Spleen (tissue), 11 donors: Measurements from ENCODE around the gene PRR23A. TPM values are rescaled to one million over a fixed set of nuclear protein-coding genes. Genes with fewer than 3 reads are reported as not detected.
"Not testable (repeated sequence)": the region's sequence is repeated elsewhere in the genome, so short reads cannot be mapped to it uniquely, and the experiment has no call there.

Experiments used
- DNase-seq: peaks from one replicate; pipeline ENCODE4 v3.0.0-alpha.2; 2020
- H3K27ac ChIP-seq, 8 donors: fragments of 200-600 bp; sonication (generic) in 7 of 8; 1 replicate in 4 of 8; 2 replicates in 4 of 8; pipeline versions ENCODE4 v1.5.0 to v1.8.0; 2016 to 2021; ENCODE audit warnings: inconsistent platforms in 4 of 8, mild to moderate bottlenecking in 4 of 8, moderate library complexity in 1 of 8
- H3K27me3 ChIP-seq, 7 donors: fragments of 200-600 bp; sonication (generic) in 6 of 7; replicated peaks in 1 of 7; 1 replicate in 4 of 7; 2 replicates in 3 of 7; pipeline versions ENCODE4 v1.5.0 to v1.8.0; 2016 to 2021; ENCODE audit warnings: inconsistent platforms in 3 of 7, mild to moderate bottlenecking in 1 of 7
- H3K36me3 ChIP-seq, 6 donors: fragments of 200-600 bp; sonication (generic) in 5 of 6; 1 replicate in 4 of 6; 2 replicates in 2 of 6; pipeline versions ENCODE4 v1.5.0 to v1.8.0; 2016 to 2021; ENCODE audit warnings: inconsistent platforms in 2 of 6
- H3K4me1 ChIP-seq, 6 donors: fragments of 200-600 bp; sonication (generic) in 5 of 6; 1 replicate in 3 of 6; 2 replicates in 3 of 6; pipeline versions ENCODE4 v1.5.0 to v1.8.0; 2016 to 2021; ENCODE audit warnings: inconsistent platforms in 3 of 6
- H3K4me3 ChIP-seq, 8 donors: fragments of 200-600 bp; sonication (generic) in 7 of 8; 1 replicate in 4 of 8; 2 replicates in 4 of 8; pipeline versions ENCODE4 v1.5.0 to v1.8.0; 2016 to 2021; ENCODE audit warnings: inconsistent platforms in 4 of 8, mild to moderate bottlenecking in 4 of 8, moderate library complexity in 2 of 8
- H3K9me3 ChIP-seq, 8 donors: fragments of 200-600 bp; sonication (generic) in 7 of 8; 1 replicate in 4 of 8; 2 replicates in 4 of 8; pipeline versions ENCODE4 v1.5.0 to v1.8.0; 2016 to 2021; ENCODE audit warnings: inconsistent platforms in 4 of 8
- POLR2A ChIP-seq, 3 donors: fragments of 450-650 bp; IDR thresholded peaks; one replicate each; pipeline ENCODE4 v1.5.1; 2017; ENCODE audit warnings: antibody characterized with exemption in 3 of 3, mild to moderate bottlenecking in 1 of 3
- POLR2AphosphoS5 ChIP-seq, 3 donors: sonication (generic); formaldehyde crosslinking; IDR thresholded peaks; one replicate each; pipeline ENCODE4 v1.5.1; 2017; ENCODE audit warnings: antibody characterized with exemption in 3 of 3
- WGBS, 5 donors: extraction: QIAGEN DNeasy Blood & Tissue Kit in 3 of 5; methylation state at CpG; one replicate each; pipeline versions ENCODE4 v1.1.5 to v1.1.7; 2013 to 2018; 5-methylcytosine and 5-hydroxymethylcytosine counted together
- intact Hi-C: fragments of 100-400 bp; cut with DNase I; formaldehyde crosslinking; loops from one replicate; pipeline ENCODE4 v1.15.0; 2023; ENCODE audit warnings: low total_unique reads
- polyA plus RNA-seq, 3 donors: library from polyadenylated mRNA; stranded (reverse); fragments of 200-250 nt; gene quantifications; one replicate each; pipeline ENCODE4 v1.2.1, GENCODE V29; 2013
- total RNA-seq, 7 donors: library from RNA; depleted of rRNA in 3 of 7; stranded (reverse); fragments of >200 nt in 3 of 7; fragmentation: NEBNext Ultra II Directional in 4 of 7; extraction: Animal tissue kit (Norgen Biotek cat#: 25700) in 4 of 7; gene quantifications; one replicate each; pipeline versions ENCODE4 v1.1.0 to v1.2.1, GENCODE V29; 2016 to 2021
- TF ChIP-seq, protein P1 (sequence below), 11 experiments: fragments of 200-600 bp in 7 of 11; fragments of 450-650 bp in 4 of 11; sonication (generic) in 4 of 11; IDR thresholded peaks in 8 of 11; conservative IDR thresholded peaks in 3 of 11; 1 replicate in 7 of 11; 2 replicates in 4 of 11; pipeline versions ENCODE4 v1.4.0 to v1.8.0; 2016 to 2021; ENCODE audit warnings: antibody characterized with exemption in 11 of 11, inconsistent platforms in 4 of 11, mild to moderate bottlenecking in 1 of 11
- donor health status: healthy with polysubstance abuse.
- donor health status: DM: no; HTN: no; CAD: no; lungs with moderate emphysema.
- donor health status: DM: no; HTN: no; CAD: no.
- donor health status: Bipolar disorder and iron deficiency.
- donor health status: healthy.
- donor health status: DM: no; HTN: no; CAD: no.
- donor health status: DM: yes; HTN: yes; CAD: no.

Gene PRR23A
- total and polyA plus RNA-seq, 10 donors, result not detected

DNA sequence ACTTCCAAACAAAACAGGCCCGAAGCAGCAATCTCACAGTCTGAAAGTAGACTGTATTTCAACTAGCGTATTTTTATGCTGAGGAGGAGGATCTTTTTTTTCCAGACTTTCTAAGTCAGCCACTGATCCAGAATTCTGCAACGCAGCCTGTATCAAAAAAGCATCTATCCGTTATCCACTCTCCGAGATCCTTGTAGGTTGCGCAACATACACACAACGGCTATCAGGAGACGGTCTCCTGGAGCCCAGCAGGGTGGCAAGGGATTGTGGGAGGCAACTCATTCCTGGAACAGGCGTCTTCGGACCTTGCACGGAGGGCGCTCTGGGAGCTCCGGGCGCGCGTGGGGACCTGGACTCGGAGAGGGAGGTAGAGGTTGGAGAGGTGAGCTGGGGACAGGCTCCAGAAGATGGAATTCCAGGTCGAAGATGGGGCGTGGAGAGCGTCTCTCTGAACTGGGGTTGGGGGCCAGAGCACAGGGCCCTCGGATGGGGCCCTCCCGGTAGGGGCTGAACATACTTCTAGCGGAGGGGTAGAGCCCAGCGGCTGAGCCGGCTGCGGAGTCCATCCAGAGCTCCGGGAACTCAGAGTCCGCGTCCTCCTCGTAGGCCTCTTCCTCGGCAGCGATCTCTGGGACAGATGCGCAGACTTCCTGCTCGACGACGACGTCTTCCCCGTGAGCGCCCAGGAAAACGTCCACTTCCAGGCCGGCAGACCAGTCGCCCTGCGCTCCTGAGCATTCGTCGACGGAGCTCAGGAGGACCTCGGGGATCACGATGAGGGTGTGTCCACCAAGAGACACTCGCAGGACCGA lies 37.7 kb upstream of the PRR23A start:
- 67 to 82% (median 77%) methylated on average over 43 to 50 of the region's 50 CpGs for WGBS, 5 donors
- TF ChIP-seq POLR2AphosphoS5 (IDR thresholded peaks at IDR 0.05) (no peak), POLR2A (IDR thresholded peaks at IDR 0.05) (no peak)
- TF ChIP-seq, protein P1, sequence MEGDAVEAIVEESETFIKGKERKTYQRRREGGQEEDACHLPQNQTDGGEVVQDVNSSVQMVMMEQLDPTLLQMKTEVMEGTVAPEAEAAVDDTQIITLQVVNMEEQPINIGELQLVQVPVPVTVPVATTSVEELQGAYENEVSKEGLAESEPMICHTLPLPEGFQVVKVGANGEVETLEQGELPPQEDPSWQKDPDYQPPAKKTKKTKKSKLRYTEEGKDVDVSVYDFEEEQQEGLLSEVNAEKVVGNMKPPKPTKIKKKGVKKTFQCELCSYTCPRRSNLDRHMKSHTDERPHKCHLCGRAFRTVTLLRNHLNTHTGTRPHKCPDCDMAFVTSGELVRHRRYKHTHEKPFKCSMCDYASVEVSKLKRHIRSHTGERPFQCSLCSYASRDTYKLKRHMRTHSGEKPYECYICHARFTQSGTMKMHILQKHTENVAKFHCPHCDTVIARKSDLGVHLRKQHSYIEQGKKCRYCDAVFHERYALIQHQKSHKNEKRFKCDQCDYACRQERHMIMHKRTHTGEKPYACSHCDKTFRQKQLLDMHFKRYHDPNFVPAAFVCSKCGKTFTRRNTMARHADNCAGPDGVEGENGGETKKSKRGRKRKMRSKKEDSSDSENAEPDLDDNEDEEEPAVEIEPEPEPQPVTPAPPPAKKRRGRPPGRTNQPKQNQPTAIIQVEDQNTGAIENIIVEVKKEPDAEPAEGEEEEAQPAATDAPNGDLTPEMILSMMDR (IDR thresholded peaks at IDR 0.05 in 8 of 11, conservative IDR thresholded peaks at IDR 0.05 in 3 of 11), result no peak
- Histone ChIP-seq H3K9me3 (peaks cover 0 to 50% (median 15%) of the 10 kb centered on the region in 8 donors), H3K27me3 (peaks cover 0 to 16% (median 0%) of the 10 kb centered on the region in 7 donors), H3K27ac (no peak overlapping the region), H3K4me1 (no peaks in the 10 kb centered on the region), H3K4me3 (no peak overlapping the region), H3K36me3 (no peaks in the 10 kb centered on the region)
- intact Hi-C loops, result no loop called here
- no peak for DNase-seq

DNA sequence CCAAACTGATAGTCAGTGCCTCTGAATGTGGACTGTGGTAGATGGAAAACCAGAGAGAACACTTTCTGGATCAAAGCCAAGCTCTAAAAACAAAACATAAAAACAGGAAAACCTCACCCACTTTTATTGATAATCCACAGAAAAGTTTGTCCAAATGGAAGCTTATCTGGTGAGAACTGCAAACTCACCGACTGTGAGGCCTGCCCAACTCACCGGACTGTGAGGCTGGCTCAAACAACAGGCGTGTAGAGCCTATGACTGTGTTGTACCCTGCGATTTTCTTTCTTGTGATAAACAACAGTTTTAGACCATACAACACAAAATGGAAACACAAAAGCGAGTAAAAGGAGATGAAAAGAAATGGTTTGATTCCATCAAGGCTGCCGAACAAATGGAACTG lies 31.4 kb upstream of the PRR23A start:
- H3K36me3 ChIP-seq, result no peaks in the 10 kb centered on the region
- H3K27ac ChIP-seq, result no peak overlapping the region
- H3K4me3 ChIP-seq, result no peak overlapping the region
- H3K4me1 ChIP-seq, result no peaks in the 10 kb centered on the region
- intact Hi-C loops, result no loop called here
- TF ChIP-seq POLR2A (IDR thresholded peaks at IDR 0.05) (no peak), POLR2AphosphoS5 (IDR thresholded peaks at IDR 0.05) (no peak)
- TF ChIP-seq, protein P1 (IDR thresholded peaks at IDR 0.05 in 8 of 11, conservative IDR thresholded peaks at IDR 0.05 in 3 of 11), result no peak
- no peak for DNase-seq
- H3K27me3 ChIP-seq, result peaks cover 0 to 5% (median 0%) of the 10 kb centered on the region in 7 donors
- WGBS, 5 donors, result 83 to 90% (median 88%) methylated on average over 6 of the region's 6 CpGs
- H3K9me3 ChIP-seq, result peaks cover 0 to 11% (median 2%) of the 10 kb centered on the region in 8 donors

DNA sequence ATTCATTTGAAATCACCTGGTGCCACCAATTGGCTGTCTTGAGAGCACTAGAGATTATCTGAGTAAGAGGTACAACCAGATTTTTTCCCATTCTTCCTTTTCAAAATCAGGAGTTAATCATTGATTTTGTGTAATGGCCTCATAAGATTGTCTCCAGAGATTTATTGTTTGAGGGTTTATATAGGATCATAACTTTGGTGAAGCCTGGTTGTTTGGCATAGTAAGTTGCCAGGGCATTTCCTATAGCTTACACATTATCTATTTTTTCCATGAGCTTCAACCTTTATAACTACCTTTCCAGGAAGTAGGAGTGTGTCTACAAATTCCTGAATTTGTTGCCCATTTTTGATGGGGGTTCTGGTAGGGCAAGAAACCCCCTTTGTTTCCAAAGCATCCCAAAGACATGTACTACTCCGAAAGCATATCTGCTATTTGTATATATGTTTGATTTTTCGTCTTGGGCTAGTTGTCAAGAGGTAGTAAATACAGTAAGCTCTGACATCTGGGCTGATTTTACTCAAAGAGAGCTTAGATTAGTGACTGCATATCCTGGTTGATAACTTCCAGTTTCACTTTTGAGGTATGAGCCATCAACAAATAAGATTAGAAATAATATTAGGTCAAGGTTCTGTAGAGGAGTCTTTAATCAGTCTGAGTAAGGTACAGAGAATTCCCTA lies 26.4 kb upstream of the PRR23A start:
- no peak for DNase-seq
- WGBS, 5 donors, result 60 to 83% (median 78%) methylated on average over 2 of the region's 2 CpGs
- H3K36me3 ChIP-seq, result no peaks in the 10 kb centered on the region
- intact Hi-C loops, result no loop called here
- no peak overlapping the region for H3K27ac ChIP-seq
- peaks cover 5 to 43% (median 26%) of the 10 kb centered on the region in 8 donors for H3K9me3 ChIP-seq
- no peak overlapping the region for H3K4me3 ChIP-seq
- no peaks in the 10 kb centered on the region for H3K27me3 ChIP-seq
- no peaks in the 10 kb centered on the region for H3K4me1 ChIP-seq
- TF ChIP-seq, protein P1 (IDR thresholded peaks at IDR 0.05 in 8 of 11, conservative IDR thresholded peaks at IDR 0.05 in 3 of 11), result no peak
- no peak for TF ChIP-seq POLR2A (IDR thresholded peaks at IDR 0.05)
- no peak for TF ChIP-seq POLR2AphosphoS5 (IDR thresholded peaks at IDR 0.05)

DNA sequence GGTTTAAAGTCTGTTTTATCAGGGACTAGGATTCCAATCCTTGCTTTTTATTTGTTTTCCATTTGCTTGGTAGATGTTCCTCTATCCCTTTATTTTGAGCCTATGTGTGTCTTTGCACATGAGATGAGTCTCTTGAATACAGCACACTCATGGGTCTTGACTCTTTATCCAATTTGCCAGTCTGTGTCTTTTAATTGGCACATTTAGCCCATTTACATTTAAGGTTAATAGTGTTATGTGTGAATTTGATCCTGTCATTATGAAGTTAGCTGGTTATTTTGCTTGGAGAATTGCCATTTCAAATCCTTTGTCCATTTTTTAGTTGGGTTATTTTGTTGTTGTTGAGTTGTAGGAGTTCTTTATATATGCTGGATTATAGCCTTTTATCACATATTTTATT lies 24.5 kb upstream of the PRR23A start:
- intact Hi-C loops, H3K4me3 ChIP-seq, H3K36me3 ChIP-seq, DNase-seq, H3K27ac ChIP-seq, H3K27me3 ChIP-seq, H3K4me1 ChIP-seq: not testable (repeated sequence)
- H3K9me3 ChIP-seq, result peaks cover 5 to 46% (median 26%) of the 10 kb centered on the region in 8 donors
